SK-N-SH (cell line): ENCODE results near the gene PXDC1.

Experiments
- EP300 ChIP-seq, 2 experiments: IDR thresholded peaks; 2 replicates each; pipeline versions ENCODE4 v1.4.0 to v1.6.1; 2012; ENCODE audit warnings: borderline replicate concordance in 1 of 2, low read depth in 1 of 2, low read length in 1 of 2
- FOXM1 ChIP-seq: IDR thresholded peaks from 2 replicates; pipeline ENCODE4 v1.4.0; 2012; ENCODE audit warnings: low read depth, mild to moderate bottlenecking
- MXI1 ChIP-seq: IDR thresholded peaks from 2 replicates; pipeline ENCODE4 v1.6.1; 2012; ENCODE audit warnings: mild to moderate bottlenecking, low read depth, low read length, improper control_type of control experiment
- POLR2AphosphoS5 ChIP-seq: IDR thresholded peaks from 2 replicates; pipeline ENCODE4 v1.6.1; 2012; ENCODE audit warnings: low read depth, low read length
- RAD21 ChIP-seq: IDR thresholded peaks from 2 replicates; pipeline ENCODE4 v1.6.1; 2012; ENCODE audit warnings: mild to moderate bottlenecking, low read length
- RCOR1 ChIP-seq: fragments of 150-350 bp; IDR thresholded peaks from 2 replicates; pipeline ENCODE4 v1.6.1; 2017; ENCODE audit warnings: antibody characterized with exemption, low read length
- SMC3 ChIP-seq: IDR thresholded peaks from 2 replicates; pipeline ENCODE4 v1.6.1; 2012; ENCODE audit warnings: low read depth, low read length, improper control_type of control experiment
- TAF1 ChIP-seq: IDR thresholded peaks from 2 replicates; pipeline ENCODE4 v1.6.1; 2012; ENCODE audit warnings: low read depth, mild to moderate bottlenecking, low read length, moderate library complexity, borderline replicate concordance
- TEAD4 ChIP-seq: IDR thresholded peaks from 2 replicates; pipeline ENCODE4 v1.4.0; 2012; ENCODE audit warnings: mild to moderate bottlenecking, borderline replicate concordance; ENCODE audit not compliant: insufficient read depth
- TF ChIP-seq, protein P1 (sequence below): fragments of 150-350 bp; IDR thresholded peaks from 2 replicates; pipeline ENCODE4 v1.6.1; 2017; ENCODE audit warnings: antibody characterized with exemption, low read length, low read depth, borderline replicate concordance
- TF ChIP-seq, protein P2 (sequence below): fragments of 200-600 bp; sonication (generic); IDR thresholded peaks from 2 replicates; pipeline ENCODE4 v1.6.1; 2017; ENCODE audit warnings: antibody characterized with exemption, mild to moderate bottlenecking, moderate library complexity
- TF ChIP-seq, protein P3 (sequence below): IDR thresholded peaks from 2 replicates; pipeline ENCODE4 v1.4.0; 2012; ENCODE audit warnings: low read depth

DNA sequence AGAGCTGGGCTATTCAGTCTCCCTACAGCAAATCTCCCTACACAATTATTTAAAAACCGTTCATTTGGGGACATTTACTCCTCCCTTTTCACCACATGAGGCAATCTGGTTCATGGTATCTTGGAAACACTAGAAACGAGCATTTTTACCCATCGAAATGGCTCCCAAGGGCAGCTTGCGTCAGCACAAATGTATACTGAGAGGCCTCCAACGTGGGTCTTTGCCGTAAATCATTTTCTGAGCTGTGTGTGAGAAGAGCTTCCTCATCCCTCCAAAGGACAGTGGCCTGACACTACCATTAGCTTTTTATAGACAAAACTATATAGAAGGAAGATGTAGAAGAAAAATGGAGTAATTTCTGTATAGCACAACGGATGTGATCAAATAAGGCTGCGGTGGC, 30.0 kb upstream of the PXDC1 start:
- no peak for TF ChIP-seq EP300 (IDR thresholded peaks at IDR 0.05; ENCODE audit: borderline replicate concordance in 1 of 2, low read depth in 1 of 2, low read length in 1 of 2)
- TF ChIP-seq FOXM1: no peak
- TF ChIP-seq, protein P1, sequence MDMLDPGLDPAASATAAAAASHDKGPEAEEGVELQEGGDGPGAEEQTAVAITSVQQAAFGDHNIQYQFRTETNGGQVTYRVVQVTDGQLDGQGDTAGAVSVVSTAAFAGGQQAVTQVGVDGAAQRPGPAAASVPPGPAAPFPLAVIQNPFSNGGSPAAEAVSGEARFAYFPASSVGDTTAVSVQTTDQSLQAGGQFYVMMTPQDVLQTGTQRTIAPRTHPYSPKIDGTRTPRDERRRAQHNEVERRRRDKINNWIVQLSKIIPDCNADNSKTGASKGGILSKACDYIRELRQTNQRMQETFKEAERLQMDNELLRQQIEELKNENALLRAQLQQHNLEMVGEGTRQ: no peak
- no peak for TF ChIP-seq TEAD4
- no peak for TF ChIP-seq TAF1
- TF ChIP-seq, protein P2, sequence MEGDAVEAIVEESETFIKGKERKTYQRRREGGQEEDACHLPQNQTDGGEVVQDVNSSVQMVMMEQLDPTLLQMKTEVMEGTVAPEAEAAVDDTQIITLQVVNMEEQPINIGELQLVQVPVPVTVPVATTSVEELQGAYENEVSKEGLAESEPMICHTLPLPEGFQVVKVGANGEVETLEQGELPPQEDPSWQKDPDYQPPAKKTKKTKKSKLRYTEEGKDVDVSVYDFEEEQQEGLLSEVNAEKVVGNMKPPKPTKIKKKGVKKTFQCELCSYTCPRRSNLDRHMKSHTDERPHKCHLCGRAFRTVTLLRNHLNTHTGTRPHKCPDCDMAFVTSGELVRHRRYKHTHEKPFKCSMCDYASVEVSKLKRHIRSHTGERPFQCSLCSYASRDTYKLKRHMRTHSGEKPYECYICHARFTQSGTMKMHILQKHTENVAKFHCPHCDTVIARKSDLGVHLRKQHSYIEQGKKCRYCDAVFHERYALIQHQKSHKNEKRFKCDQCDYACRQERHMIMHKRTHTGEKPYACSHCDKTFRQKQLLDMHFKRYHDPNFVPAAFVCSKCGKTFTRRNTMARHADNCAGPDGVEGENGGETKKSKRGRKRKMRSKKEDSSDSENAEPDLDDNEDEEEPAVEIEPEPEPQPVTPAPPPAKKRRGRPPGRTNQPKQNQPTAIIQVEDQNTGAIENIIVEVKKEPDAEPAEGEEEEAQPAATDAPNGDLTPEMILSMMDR: no peak
- no peak for TF ChIP-seq POLR2AphosphoS5
- no peak for TF ChIP-seq RAD21
- TF ChIP-seq RCOR1: no peak
- TF ChIP-seq SMC3: no peak
- TF ChIP-seq, protein P3, sequence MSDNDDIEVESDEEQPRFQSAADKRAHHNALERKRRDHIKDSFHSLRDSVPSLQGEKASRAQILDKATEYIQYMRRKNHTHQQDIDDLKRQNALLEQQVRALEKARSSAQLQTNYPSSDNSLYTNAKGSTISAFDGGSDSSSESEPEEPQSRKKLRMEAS: no peak
- TF ChIP-seq MXI1: no peak
